GM20431 (cell line): ENCODE measurements around the gene SIN3B.

Experiments used
- in situ Hi-C: fragments of 300-500 bp; cut with MseI, MboI; formaldehyde crosslinking; loops from one replicate; pipeline ENCODE4 v1.15.0; 2020; ENCODE audit warnings: low sequenced_read_pairs; ENCODE audit not compliant: unreplicated experiment

SIN3B gene

GRCh38 chr19:16824658-16825311, 4.4 kb upstream of the SIN3B start:
- in situ Hi-C loops: no loop called here

GRCh38 chr19:16825312-16826052, 3.7 kb upstream of the SIN3B start:
- in situ Hi-C loops: no loop called here

DNA sequence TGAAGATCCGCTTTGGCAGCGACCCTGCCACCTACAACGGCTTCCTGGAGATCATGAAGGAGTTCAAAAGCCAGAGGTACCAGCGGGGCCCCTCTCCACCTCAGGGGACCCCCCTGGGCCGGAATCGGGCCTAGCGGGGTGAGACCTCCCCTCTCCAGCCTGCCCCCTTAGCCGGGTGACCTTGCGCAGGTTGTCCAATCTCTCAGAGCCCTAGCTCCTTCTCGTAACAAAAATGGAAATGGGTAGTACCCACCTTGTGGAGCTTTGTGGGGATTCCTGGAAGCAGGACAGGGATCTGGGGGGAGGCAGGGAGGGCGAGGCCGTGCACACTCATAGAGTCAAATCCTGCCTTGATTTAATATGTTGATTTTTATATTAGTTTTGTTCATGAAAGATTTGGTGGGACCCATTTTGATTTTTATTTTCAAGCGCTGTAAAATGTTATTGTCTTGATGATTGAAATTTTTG, 658 bp downstream of the SIN3B start:
- in situ Hi-C loops: no loop called here

- in situ Hi-C loops: no loop called here
These were observed 1.5 kb downstream of the SIN3B start for GRCh38 chr19:16830679-16831078.

- in situ Hi-C loops: no loop called here
These were observed 2.3 kb downstream of the SIN3B start for GRCh38 chr19:16831531-16831930.

DNA sequence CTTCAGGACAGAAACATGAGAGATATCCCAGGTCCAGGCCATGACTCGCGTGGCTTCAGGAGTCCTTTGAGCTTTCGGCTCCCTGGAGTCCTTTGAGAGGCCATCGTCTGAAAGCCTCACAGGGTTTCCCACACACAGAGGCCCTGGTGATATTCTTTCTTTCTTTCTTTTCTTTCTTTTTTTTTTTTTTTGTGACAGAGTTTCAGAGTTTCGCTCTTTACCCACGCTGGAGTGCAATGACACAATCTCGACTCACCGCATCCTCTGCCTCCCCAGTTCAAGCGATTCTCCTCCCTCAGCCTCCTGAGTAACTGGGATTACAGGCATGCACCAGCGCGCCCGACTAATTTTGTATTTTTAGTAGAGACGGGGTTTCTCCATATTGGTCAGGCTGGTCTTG, 5.5 kb downstream of the SIN3B start:
- in situ Hi-C loops: no loop called here

GRCh38 chr19:16836115-16837034, 7.2 kb downstream of the SIN3B start:
- in situ Hi-C loops: no loop called here

GRCh38 chr19:16837035-16837362, 7.8 kb downstream of the SIN3B start:
- in situ Hi-C loops: no loop called here

GRCh38 chr19:16841391-16841926, 12.3 kb downstream of the SIN3B start:
- in situ Hi-C loops: no loop called here

- in situ Hi-C loops: no loop called here
These were observed 17.7 kb downstream of the SIN3B start for GRCh38 chr19:16846901-16847300.

- in situ Hi-C loops: no loop called here
These were observed 18.2 kb downstream of the SIN3B start for GRCh38 chr19:16847430-16847829.

GRCh38 chr19:16849168-16849567, 20.0 kb downstream of the SIN3B start:
- in situ Hi-C loops: no loop called here

DNA sequence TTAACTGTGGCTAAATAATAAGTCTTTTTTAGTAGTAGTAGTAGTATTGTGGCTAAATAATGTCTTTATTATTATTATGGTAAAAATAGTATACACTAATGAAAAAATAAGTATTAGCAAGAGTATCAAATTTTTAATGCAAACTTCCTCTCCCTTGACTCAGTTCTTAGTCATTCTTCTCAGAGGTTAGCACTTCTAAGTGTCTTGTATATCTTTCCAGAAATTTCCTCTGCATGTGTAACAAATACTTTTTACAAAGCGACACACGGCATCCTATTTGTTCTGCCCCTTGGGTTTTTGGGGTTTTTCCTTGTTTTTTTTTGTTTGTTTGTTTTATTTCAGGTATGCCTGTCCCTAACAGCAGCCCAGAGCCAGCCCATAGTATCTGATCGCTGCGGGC, 20.9 kb downstream of the SIN3B start:
- in situ Hi-C loops: no loop called here

- in situ Hi-C loops: no loop called here
These were observed 22.0 kb downstream of the SIN3B start for GRCh38 chr19:16851031-16851712.

GRCh38 chr19:16853066-16853465, 23.9 kb downstream of the SIN3B start:
- in situ Hi-C loops: no loop called here

GRCh38 chr19:16856091-16856490, 26.9 kb downstream of the SIN3B start:
- in situ Hi-C loops: no loop called here

DNA sequence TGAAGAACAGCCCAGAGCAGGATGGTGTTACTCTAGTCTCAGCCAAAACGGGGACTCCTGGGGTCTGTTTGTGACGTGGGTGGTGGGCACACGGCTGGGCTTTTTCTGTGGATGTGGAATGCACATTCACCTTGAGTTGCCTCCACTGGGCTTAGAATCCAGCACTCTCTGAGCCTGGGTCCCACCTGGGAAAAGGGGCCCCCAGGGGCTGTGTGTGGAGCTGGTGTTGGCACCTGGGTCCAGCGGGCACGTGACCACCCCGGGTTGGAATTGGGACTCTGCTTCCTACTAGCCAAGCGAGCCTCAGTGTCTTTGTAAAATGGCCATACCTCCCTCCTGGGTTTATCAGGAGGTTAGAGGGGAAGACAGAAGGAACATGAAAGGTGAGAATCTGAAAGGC, 30.4 kb downstream of the SIN3B start:
- in situ Hi-C loops: no loop called here

GRCh38 chr19:16860118-16860517, 30.9 kb downstream of the SIN3B start:
- in situ Hi-C loops: no loop called here

GRCh38 chr19:16861011-16861410, 31.8 kb downstream of the SIN3B start:
- in situ Hi-C loops: no loop called here

DNA sequence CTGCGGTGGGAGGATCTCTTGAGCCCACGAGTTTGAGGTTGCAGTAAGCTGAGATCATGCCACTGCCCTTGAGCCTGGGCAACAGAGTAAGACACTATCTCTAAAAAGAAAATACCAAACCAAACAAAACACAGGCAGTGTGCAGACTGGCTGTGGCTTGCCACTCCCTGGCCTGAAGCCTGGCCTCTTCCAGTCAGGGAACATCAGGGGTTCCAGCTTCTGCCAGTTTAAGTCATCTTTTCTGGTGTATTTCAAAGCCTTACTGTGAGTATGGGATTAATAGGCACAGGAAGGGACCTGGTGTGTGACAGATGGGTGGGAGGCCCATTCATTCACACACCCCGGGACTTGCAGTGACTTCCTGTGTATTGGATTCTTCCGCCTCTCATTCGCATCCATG, 32.6 kb downstream of the SIN3B start:
- in situ Hi-C loops: no loop called here
